Measurements from ENCODE around the gene INPP5K.

Gene INPP5K

DNA sequence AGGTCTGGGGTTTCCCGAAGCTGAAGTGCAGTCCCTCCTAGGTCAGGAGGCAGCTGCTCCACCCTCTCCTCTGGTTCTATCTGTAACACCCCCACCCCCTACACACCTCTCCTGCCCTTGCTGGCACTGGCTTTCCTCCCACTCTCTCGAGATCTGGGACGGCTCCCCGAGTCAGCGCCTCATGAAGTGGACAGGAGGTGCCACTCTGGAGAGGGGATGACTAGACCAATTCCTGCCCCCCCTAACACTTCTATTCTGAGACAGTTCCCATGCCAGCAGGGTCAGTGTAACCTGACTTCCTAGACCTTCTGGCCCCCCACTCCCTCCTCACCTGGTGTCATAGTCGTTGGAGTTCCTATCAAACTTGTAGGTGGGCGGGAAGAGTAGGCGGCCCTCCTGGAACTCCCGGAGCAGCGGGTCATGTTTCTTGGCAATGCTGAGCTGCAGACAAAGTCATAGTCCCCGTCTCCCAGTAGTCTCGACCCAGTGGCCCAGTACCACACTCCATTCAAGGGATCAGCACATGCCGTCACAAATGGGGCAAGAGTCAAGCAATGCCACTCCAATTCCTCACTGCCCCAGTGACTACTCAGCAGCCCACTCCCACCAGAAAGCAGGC, 9.7 kb downstream of the INPP5K start:
- H3K9me3 ChIP-seq, result no peaks in the 10 kb centered on the region
- no peaks in the 10 kb centered on the region for H3K27me3 ChIP-seq (ENCODE audit: low read depth)
- H3K4me3 ChIP-seq, result no peak overlapping the region
- peaks cover 3% of the 10 kb centered on the region; the same call in 1 of the 2 replicates for H3K36me3 ChIP-seq (replicated peaks)
- in situ Hi-C loops (cut with MboI; ENCODE audit: low sequenced_read_pairs), result no loop called here
- DNase-seq (ENCODE audit: low spot score in 2 of 2), result no peak
- no peaks in the 10 kb centered on the region for H3K4me1 ChIP-seq

DNA sequence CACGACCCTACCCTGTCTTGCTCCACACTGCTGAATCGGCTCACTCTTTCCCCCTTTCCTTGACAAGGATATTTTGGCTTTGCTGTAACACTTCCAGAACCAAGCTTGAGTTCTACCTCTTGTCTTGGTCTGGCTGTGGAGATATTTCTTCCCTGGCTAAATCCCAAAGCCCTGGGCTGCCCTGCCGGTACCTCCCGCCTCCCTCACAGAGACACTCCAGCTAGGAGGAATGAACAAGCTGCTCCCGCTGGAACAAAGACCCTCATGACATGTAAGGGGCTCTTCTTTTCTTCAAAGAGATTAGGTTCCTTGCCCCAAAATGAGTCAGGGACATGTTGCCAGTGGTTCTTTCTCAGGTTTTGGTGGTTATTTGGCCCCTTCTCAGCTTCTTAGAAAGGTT, 10.8 kb downstream of the INPP5K start:
- Histone ChIP-seq H3K4me3 (no peak overlapping the region), H3K9me3 (no peaks in the 10 kb centered on the region), H3K4me1 (no peaks in the 10 kb centered on the region), H3K36me3 (replicated peaks) (peaks cover 3% of the 10 kb centered on the region; the same call in 1 of the 2 replicates), H3K27me3 (ENCODE audit: low read depth) (no peaks in the 10 kb centered on the region)
- no peak for DNase-seq (ENCODE audit: low spot score in 2 of 2)
- in situ Hi-C loops (cut with MboI; ENCODE audit: low sequenced_read_pairs), result no loop called here

DNA sequence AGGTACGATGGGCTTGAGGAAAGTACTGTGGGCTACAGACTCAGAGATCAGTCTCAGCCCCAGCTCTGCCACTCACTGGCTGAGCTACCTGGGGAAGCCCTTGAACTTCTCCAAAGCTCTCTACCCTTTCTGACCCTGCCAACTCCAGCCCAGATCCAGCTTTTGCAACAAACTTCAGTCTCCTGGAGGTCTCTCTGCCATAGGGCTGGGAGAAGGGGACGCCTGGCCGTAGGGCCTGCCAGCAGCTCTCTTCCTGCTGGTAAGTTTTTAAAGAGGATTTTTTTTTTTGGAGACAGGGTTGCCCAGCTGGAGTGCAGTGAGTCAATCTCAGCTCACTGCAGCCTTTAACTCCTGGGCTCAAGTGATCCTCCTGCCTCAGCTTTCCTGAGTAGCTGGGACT, 11.5 kb downstream of the INPP5K start:
- H3K4me3 ChIP-seq, result no peak overlapping the region
- H3K9me3 ChIP-seq, result no peaks in the 10 kb centered on the region
- no peaks in the 10 kb centered on the region for H3K4me1 ChIP-seq
- peaks cover 3% of the 10 kb centered on the region; the same call in 1 of the 2 replicates for H3K36me3 ChIP-seq (replicated peaks)
- no peak for DNase-seq (ENCODE audit: low spot score in 2 of 2)
- H3K27me3 ChIP-seq (ENCODE audit: low read depth), result no peaks in the 10 kb centered on the region
- in situ Hi-C loops (cut with MboI; ENCODE audit: low sequenced_read_pairs), result no loop called here

DNA sequence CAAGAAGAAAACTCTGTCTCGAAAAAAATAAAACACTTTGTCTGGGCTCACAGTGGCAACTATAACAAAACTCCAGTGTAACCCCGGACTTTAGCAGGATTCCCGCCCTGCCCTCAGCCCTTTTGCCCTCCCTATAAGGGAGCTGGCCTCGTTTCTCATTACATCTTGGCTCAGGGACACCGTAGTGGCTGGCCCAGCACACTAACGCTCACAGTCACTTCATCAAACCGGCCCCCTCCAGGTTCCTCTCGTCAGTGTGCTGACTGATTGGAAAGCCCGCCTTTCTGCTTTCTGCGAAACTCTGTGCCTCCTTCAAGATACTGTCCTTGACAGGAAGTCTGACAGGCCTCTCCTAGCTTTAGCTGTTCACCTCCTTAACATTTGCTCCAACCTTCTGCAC, 12.7 kb downstream of the INPP5K start:
- DNase-seq (ENCODE audit: low spot score in 2 of 2), result no peak
- peaks cover 3% of the 10 kb centered on the region; the same call in 1 of the 2 replicates for H3K36me3 ChIP-seq (replicated peaks)
- no peak overlapping the region for H3K4me3 ChIP-seq
- no peaks in the 10 kb centered on the region for H3K4me1 ChIP-seq
- in situ Hi-C loops (cut with MboI; ENCODE audit: low sequenced_read_pairs), result no loop called here
- H3K9me3 ChIP-seq, result no peaks in the 10 kb centered on the region
- H3K27me3 ChIP-seq (ENCODE audit: low read depth), result no peaks in the 10 kb centered on the region

DNA sequence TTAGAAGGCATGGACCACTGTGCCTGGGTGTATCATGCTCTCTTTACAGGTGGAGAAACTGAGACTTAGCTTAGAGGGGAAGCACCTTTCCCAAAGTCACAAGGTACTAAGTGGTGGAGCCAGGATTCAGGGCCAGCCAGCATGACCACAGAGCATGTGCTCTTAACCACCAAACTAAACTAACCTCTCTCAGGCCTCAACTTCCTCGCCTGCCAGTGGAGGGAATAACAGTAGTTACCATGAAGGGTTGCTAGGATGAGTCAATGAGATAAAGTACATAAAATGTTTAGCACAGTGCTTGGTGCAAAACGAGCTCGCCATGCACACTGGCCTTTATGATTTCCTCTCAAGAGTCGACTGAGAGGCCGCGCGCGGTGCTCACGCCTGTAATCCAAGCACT, 17.5 kb downstream of the INPP5K start:
- Histone ChIP-seq H3K4me1 (no peaks in the 10 kb centered on the region), H3K4me3 (no peak overlapping the region), H3K36me3 (replicated peaks) (peaks cover 14% of the 10 kb centered on the region), H3K9me3 (no peaks in the 10 kb centered on the region), H3K27me3 (ENCODE audit: low read depth) (no peaks in the 10 kb centered on the region)
- in situ Hi-C loops (cut with MboI; ENCODE audit: low sequenced_read_pairs), result no loop called here
- DNase-seq (ENCODE audit: low spot score in 2 of 2), result no peak

DNA sequence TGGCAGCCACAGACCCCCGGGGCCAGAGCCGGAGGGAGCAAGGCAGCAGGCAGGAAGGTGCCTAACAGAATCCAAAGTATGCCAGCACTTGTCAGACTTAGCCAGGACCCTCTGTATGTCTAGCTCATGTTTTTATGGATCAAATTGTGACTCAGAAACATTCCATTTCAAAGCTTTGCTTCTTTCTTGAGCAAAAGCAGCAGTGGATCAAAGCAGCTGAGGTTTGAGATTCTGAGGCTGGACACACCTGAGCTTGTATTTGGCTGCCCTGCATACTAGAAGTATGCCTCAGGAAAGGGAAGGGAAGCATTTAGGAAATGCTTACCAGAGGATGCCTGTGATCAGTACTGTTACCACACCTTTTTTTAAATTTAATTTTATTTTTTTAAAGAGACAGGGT, 18.2 kb downstream of the INPP5K start:
- Histone ChIP-seq H3K4me1 (no peaks in the 10 kb centered on the region), H3K36me3 (replicated peaks) (peaks cover 14% of the 10 kb centered on the region), H3K27me3 (ENCODE audit: low read depth) (no peaks in the 10 kb centered on the region), H3K9me3 (no peaks in the 10 kb centered on the region), H3K4me3 (no peak overlapping the region)
- in situ Hi-C loops (cut with MboI; ENCODE audit: low sequenced_read_pairs), result no loop called here
- DNase-seq (ENCODE audit: low spot score in 2 of 2), result no peak

DNA sequence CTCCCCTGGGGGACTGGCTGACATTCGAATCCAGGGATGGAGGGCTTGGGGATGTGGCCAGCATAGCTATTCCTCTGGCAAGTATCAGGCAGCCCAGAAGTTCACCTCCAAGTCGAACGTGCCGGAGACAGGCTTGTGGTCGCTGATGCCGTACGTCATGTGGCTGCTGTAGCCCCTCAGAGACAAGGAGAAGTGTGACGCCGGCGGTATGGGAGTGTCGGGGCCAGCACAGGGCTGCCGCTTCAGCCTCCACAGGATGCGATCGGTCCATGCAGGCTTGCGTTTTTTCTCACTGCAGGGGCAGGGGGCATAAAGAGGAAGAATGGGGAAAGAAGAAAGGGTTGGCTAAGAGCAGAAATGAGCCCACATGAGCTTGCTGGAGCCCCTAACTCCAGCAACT, 18.6 kb downstream of the INPP5K start:
- in situ Hi-C loops (cut with MboI; ENCODE audit: low sequenced_read_pairs), result no loop called here
- no peaks in the 10 kb centered on the region for H3K27me3 ChIP-seq (ENCODE audit: low read depth)
- DNase-seq (ENCODE audit: low spot score in 2 of 2), result no peak
- peaks cover 14% of the 10 kb centered on the region for H3K36me3 ChIP-seq (replicated peaks)
- no peaks in the 10 kb centered on the region for H3K9me3 ChIP-seq
- H3K4me3 ChIP-seq, result no peak overlapping the region
- H3K4me1 ChIP-seq, result no peaks in the 10 kb centered on the region

DNA sequence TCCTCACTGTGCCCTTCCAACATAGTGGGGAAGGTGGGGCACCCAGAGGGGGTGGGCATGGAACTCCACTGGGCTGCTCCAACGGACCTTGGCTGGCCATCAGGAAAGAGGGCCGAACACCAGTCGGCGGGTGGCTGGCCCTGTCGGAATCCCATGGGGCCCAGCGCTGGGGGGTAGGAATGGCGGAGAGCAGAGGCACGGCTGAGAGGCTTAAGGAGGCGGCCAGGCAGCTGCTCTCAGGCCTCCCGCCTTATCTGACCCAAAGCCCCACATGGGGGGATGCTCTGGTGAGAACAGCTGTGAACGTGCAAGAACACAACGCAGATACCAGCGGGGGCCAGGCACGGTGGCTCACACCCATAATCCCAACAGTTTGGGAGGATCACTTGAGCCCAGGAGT, 19.5 kb downstream of the INPP5K start:
- H3K27me3 ChIP-seq (ENCODE audit: low read depth), result no peaks in the 10 kb centered on the region
- H3K36me3 ChIP-seq (replicated peaks), result peaks cover 14% of the 10 kb centered on the region
- H3K4me3 ChIP-seq, result no peak overlapping the region
- in situ Hi-C loops (cut with MboI; ENCODE audit: low sequenced_read_pairs), result no loop called here
- no peak for DNase-seq (ENCODE audit: low spot score in 2 of 2)
- H3K9me3 ChIP-seq, result no peaks in the 10 kb centered on the region
- H3K4me1 ChIP-seq, result peaks cover 4% of the 10 kb centered on the region; the same call in 1 of the 2 replicates

DNA sequence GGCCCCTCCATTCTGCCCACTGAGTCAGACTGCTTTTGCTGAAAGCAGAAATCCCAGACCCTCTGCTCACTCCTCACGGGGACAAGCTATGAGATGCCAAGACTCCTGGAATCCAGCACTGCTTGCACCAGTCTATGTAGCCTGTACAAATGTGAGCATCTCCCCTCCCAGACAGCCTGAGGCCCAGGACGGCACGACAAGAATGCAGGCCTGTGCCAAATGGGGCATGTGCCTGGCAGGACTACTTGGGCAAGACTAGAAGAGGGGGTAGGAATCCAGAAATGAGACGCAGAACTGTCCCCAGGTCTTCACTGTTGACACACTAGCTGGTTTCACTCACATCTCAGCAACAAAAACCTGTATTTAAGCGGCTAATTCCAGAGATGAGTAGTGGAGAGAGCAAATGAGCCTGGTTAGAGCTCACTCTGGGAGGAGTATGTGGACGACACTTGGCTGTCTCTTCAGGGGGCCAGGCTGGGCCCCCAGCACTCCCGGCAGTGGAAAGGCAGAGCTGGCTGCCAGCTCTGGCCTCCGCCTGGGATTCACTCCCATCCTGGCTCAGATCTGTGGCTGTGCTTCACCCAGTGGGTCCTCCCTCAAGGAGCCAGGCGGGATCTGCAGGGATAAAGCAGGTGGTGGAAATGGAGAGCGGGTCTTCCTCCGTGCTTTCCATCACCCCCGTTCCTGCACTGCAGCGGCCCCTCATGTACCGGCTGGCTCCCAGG, 21.0 kb downstream of the INPP5K start:
- no peak for DNase-seq (ENCODE audit: low spot score in 2 of 2)
- H3K9me3 ChIP-seq, result no peaks in the 10 kb centered on the region
- H3K4me1 ChIP-seq, result peaks cover 5% of the 10 kb centered on the region; the same call in 1 of the 2 replicates
- in situ Hi-C loops (cut with MboI; ENCODE audit: low sequenced_read_pairs), result no loop called here
- H3K27me3 ChIP-seq (ENCODE audit: low read depth), result no peaks in the 10 kb centered on the region
- peaks cover 14% of the 10 kb centered on the region for H3K36me3 ChIP-seq (replicated peaks)
- H3K4me3 ChIP-seq, result no peak overlapping the region

DNA sequence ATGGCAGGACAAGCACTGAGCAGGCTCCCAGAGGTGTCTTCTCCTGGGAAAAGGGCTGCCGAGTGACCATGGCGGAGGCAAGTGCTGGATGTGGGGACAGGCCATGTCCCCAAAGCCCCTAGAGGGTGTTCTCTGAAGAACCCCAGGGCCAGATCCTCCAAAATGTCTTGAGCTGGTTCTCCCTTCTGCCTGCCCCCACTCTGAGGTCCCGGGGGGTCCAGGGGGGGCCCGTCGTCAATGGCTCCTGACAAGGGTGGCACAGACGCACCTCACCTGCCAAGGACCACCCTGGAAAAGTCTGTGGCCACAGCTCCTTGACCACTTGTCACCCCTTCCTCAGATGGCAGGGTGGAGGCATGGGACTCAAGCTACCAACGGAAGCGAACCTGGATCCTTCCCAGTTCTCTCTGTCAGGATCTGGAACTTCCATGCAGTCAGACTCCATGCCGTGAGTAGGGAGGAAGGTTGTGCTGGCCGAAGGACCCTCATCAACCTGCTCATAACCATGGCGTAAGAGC, 21.6 kb downstream of the INPP5K start:
- H3K9me3 ChIP-seq, result no peaks in the 10 kb centered on the region
- H3K4me1 ChIP-seq, result peaks cover 5% of the 10 kb centered on the region; the same call in 1 of the 2 replicates
- no peak for DNase-seq (ENCODE audit: low spot score in 2 of 2)
- H3K4me3 ChIP-seq, result no peak overlapping the region
- no peaks in the 10 kb centered on the region for H3K27me3 ChIP-seq (ENCODE audit: low read depth)
- in situ Hi-C loops (cut with MboI; ENCODE audit: low sequenced_read_pairs), result no loop called here
- peaks cover 14% of the 10 kb centered on the region for H3K36me3 ChIP-seq (replicated peaks)

DNA sequence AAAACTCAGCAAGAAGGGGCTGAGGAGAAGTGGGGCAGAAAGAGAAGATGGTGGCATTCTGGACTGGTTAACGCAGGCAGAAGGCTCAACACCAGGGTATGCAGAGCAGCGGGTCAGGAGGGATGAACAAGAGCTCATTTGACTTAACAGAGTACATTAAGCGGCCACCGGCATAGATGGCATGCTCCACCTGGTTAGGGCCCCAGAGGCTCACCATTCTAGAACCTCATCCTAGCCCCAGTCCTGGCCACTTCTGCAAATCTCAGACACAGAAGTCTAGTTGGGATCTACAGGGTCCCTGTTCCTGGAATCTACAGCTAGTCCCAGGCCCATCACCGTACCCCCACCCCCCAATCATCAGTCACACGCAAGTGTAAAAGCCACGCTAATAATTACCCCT, 22.2 kb downstream of the INPP5K start:
- no peak for DNase-seq (ENCODE audit: low spot score in 2 of 2)
- Histone ChIP-seq H3K9me3 (no peaks in the 10 kb centered on the region), H3K27me3 (ENCODE audit: low read depth) (no peaks in the 10 kb centered on the region), H3K4me3 (no peak overlapping the region), H3K4me1 (peaks cover 5% of the 10 kb centered on the region; the same call in 1 of the 2 replicates), H3K36me3 (replicated peaks) (peaks cover 14% of the 10 kb centered on the region)
- in situ Hi-C loops (cut with MboI; ENCODE audit: low sequenced_read_pairs), result no loop called here

DNA sequence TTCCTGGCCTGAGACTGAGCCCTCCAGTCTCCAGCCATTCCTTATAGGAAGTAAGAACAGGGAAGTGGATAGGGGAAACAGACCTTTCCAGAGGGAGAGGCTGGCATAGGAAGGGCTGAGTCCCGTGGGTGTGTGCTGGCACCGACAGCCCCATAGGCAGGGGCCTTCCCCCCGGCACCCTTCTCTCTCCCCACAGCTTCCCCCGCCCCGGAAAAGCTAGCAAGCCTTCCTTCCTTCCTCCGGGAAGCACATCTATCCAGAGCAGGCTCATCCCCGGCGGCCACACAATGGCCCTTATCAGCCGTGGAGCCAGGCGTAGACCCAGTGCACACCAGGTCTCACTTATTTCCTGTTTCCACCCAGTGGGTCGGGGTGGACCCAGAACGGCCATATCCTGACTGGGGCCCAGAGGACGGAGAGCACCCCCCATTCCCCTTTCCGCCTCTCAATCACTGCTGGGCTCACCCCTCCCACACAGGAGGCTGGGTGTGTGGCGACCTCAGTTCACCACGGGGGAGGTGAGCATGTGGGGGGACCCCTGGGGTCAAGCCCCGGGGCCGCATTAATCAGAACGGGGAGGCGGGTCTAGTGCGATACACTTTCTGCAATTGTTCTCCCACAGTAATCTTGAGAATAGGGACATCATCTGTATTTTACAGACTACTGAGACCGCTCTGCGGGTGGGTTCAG, 23.0 kb downstream of the INPP5K start:
- Histone ChIP-seq H3K4me1 (peaks cover 5% of the 10 kb centered on the region; the same call in 1 of the 2 replicates), H3K36me3 (replicated peaks) (peaks cover 14% of the 10 kb centered on the region), H3K9me3 (no peaks in the 10 kb centered on the region), H3K27me3 (ENCODE audit: low read depth) (no peaks in the 10 kb centered on the region), H3K4me3 (no peak overlapping the region)
- DNase-seq (ENCODE audit: low spot score in 2 of 2), result no peak
- in situ Hi-C loops (cut with MboI; ENCODE audit: low sequenced_read_pairs), result no loop called here

DNA sequence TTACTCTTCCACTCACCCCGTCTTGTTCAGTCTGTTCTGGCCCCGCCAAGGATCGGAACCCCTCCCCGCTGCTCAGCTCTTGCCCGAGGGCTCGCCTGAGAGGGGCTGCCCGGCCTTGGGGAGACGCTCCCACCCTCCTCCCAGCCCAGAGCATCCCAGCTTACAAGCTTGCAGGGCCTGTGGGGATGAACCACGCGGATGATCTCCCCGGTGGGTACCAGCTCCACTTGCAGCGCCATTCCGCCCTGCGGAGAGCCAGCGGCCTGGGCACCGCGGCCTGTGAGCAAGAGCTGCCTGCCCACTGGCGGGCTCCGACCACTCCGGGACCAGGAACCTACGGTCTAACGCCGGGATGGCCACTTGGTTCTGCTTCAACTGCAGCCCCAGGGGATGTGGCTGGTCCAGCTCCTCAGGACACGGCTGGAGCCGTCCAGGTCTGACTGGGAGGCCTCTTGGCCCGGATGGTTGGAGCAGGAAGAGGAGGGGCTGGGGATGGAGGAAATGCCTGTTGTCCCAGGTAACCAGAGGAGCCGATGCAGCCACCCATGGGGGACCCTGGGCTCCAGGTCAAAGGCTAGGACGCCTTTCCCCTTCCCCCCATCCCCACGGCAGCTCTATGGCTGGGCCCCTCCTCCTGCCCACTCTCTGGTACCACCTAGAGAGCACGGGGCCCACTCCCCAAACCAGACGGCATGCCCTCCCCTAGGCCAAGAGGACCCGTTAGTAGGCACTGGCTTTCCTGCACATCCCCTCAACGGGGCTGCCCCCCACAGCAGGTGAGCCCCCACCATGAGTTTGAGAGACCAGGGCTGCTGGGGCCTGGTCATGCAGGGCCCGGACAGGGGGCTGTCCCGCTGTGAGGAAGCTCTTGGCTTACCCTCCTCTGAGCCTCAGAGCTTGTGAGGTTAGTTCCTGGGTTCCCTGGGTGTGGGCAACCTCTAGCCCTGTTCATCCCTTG, 23.9 kb downstream of the INPP5K start, which contains the start of gene MYO1C:
Gene MYO1C (minus strand): TSS at position 438 of the 958 bp plus-strand sequence. CDS start 199 bp downstream, at position 239.
- DNase-seq (ENCODE audit: low spot score in 2 of 2), result no peak
- no peaks in the 10 kb centered on the region for H3K9me3 ChIP-seq
- no peaks in the 10 kb centered on the region for H3K27me3 ChIP-seq (ENCODE audit: low read depth)
- peaks cover 5% of the 10 kb centered on the region; the same call in 1 of the 2 replicates for H3K4me1 ChIP-seq
- in situ Hi-C loops (cut with MboI; ENCODE audit: low sequenced_read_pairs), result no loop called here
- H3K36me3 ChIP-seq (replicated peaks), result peaks cover 11% of the 10 kb centered on the region
- peak within 1 kb of the TSS; percentile 37 for H3K4me3 ChIP-seq

All from HAP-1 (cell line).